ENCODE data around the gene ABLIM3. TPM values are rescaled to one million over a fixed set of nuclear protein-coding genes. Genes with fewer than 3 reads are reported as not detected.
A peak's percentile ranks its signal among the peaks of the same experiment; 100 is the strongest.

ABLIM3 gene
- total and polyA plus RNA-seq, 2 of the 13 experiments (the other 11 are each of a cell fraction or from before 2014, with no cell fraction given), result 0.53 to 6.3 TPM

DNA sequence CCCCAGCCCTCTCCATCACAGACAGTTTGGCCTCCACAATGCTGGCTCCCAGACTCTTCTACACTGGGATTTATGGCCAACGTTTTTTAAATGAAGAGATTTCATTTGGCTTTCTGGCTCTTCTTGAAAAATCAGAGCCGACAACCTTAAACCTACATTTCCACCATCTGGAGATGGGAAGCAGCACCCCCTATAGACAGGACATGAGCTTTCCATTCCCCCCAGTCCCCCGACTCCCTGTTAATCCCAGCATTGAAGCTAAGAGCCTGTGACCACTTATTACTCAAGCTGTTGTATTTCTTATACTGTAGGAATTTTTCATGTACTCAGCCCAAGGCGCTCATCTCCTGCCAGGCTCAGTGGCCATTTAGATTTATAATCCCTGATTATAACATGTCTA, 96.4 kb downstream of the ABLIM3 start:
- no peak overlapping the region for H3K4me2 ChIP-seq (ENCODE audit: low read depth, low read length)
- no peak for DNase-seq (ENCODE audit: low spot score)
- ATAC-seq, result peak; percentile 35; the same call in 1 of the 3 replicates
- no peak for FAIRE-seq
- no peaks in the 10 kb centered on the region for H3K36me3 ChIP-seq (replicated peaks in 1 of 2; ENCODE audit: control insufficient read depth in 1 of 2, insufficient read depth in 2 of 2, low read length in 2 of 2)
- no peak overlapping the region for H3K9ac ChIP-seq (ENCODE audit: insufficient read depth, low read depth, low read length)
- H4K20me1 ChIP-seq (ENCODE audit: insufficient read depth, low read length), result no peaks in the 10 kb centered on the region
- BruUV-seq (replicated peaks), result no TSS peak
- intact Hi-C loops (cut with micrococcal nuclease; ENCODE audit: unreplicated experiment) (no loop called here), in situ Hi-C loops (cut with HindIII; ENCODE audit: extremely low pct_ligation_motif_present, low pct_unique_long_range_greater_than_20kb) (no loop called here)
- H3K4me1 ChIP-seq (ENCODE audit: insufficient read depth, low read length), result no peaks in the 10 kb centered on the region
- no peak overlapping the region for H3K4me3 ChIP-seq (replicated peaks in 1 of 3; ENCODE audit: insufficient read depth in 1 of 3, low read depth in 2 of 3, low read length in 3 of 3)
- no peak overlapping the region for H3K27ac ChIP-seq (ENCODE audit: extremely low read length, insufficient read depth, low read length)
- H2AFZ ChIP-seq (ENCODE audit: low read length), result no peak overlapping the region
- WGBS (ENCODE audit: low lambda C conversion rate), result 55% methylated on average over 4 of the region's 4 CpGs
- no peaks in the 10 kb centered on the region for H3K79me2 ChIP-seq (ENCODE audit: insufficient read depth, low read length)
- TF ChIP-seq SAP130 (CRISPR knock-in tag; IDR thresholded peaks at IDR 0.05; ENCODE audit: low read depth), result no peak
- TF ChIP-seq CTCF (CRISPR knock-in tag; IDR thresholded peaks at IDR 0.05), result peak; percentile 28
- ChIA-PET CTCF (ENCODE audit: low intra/inter-chr PET ratio, low total read pairs) (interaction anchor here (1.2 kb wide), 1 partner anchor 96 kb away, joined by 6 read pairs; the partner anchor contains the start of gene ABLIM3), POLR2A (no interaction called here)
- H3K9me3 ChIP-seq (ENCODE audit: low read length), result no peaks in the 10 kb centered on the region
- H3K27me3 ChIP-seq (ENCODE audit: control insufficient read depth in 1 of 2, insufficient read depth in 2 of 2, low read length in 2 of 2), result no peaks in the 10 kb centered on the region

GRCh38 chr5:149238540-149238939, 97.2 kb downstream of the ABLIM3 start:
- Histone ChIP-seq H3K4me1 (ENCODE audit: insufficient read depth, low read length) (no peaks in the 10 kb centered on the region), H3K27me3 (ENCODE audit: control insufficient read depth in 1 of 2, insufficient read depth in 2 of 2, low read length in 2 of 2) (no peaks in the 10 kb centered on the region), H3K9ac (ENCODE audit: insufficient read depth, low read depth, low read length) (no peak overlapping the region), H3K27ac (ENCODE audit: extremely low read length, insufficient read depth, low read length) (no peak overlapping the region), H3K4me3 (replicated peaks in 1 of 3; ENCODE audit: insufficient read depth in 1 of 3, low read depth in 2 of 3, low read length in 3 of 3) (no peak overlapping the region), H4K20me1 (ENCODE audit: insufficient read depth, low read length) (no peaks in the 10 kb centered on the region), H3K79me2 (ENCODE audit: insufficient read depth, low read length) (no peaks in the 10 kb centered on the region), H2AFZ (ENCODE audit: low read length) (no peak overlapping the region), H3K9me3 (ENCODE audit: low read length) (no peaks in the 10 kb centered on the region), H3K4me2 (ENCODE audit: low read depth, low read length) (no peak overlapping the region), H3K36me3 (replicated peaks in 1 of 2; ENCODE audit: control insufficient read depth in 1 of 2, insufficient read depth in 2 of 2, low read length in 2 of 2) (no peaks in the 10 kb centered on the region)
- WGBS (ENCODE audit: low lambda C conversion rate), result 100% methylated on average over 1 of the region's 2 CpGs
- CTCF ChIA-PET (ENCODE audit: low intra/inter-chr PET ratio, low total read pairs), result interaction anchor here (1.1 kb wide), 1 partner anchor 113 kb away, joined by 3 read pairs; no protein-coding TSS in a partner anchor
- FAIRE-seq, result no peak
- in situ Hi-C loops (cut with HindIII; ENCODE audit: extremely low pct_ligation_motif_present, low pct_unique_long_range_greater_than_20kb) (no loop called here), intact Hi-C loops (cut with micrococcal nuclease; ENCODE audit: unreplicated experiment) (no loop called here)
- POLR2A ChIA-PET, result no interaction called here
- peak; percentile 57; the same call in 2 of the 3 replicates for ATAC-seq
- no TSS peak for BruUV-seq (replicated peaks)
- no peak for DNase-seq (ENCODE audit: low spot score)
- TF ChIP-seq CENPBD1 (CRISPR knock-in tag; IDR thresholded peaks at IDR 0.05; ENCODE audit: borderline replicate concordance, low read depth) (no peak), STAG1 (CRISPR knock-in tag; IDR thresholded peaks at IDR 0.05) (peak; percentile 54), CTCF (CRISPR knock-in tag; IDR thresholded peaks at IDR 0.05) (peak; percentile 63)
